Stimulated activated CD4-positive, alpha-beta T cell treated with anti-CD3 and anti-CD28 coated beads, Interleukin-15, amount 100 ng/mL, for 24 hours (primary cell): ENCODE data around the gene WBP11.
"Not testable (repeated sequence)": the region's sequence is repeated elsewhere in the genome, so short reads cannot be mapped to it uniquely, and the experiment has no call there.

ENCODE experiments used
- DNase-seq: peaks from one replicate; pipeline ENCODE4 v3.0.0-alpha.2; 2020

WBP11 gene

DNA sequence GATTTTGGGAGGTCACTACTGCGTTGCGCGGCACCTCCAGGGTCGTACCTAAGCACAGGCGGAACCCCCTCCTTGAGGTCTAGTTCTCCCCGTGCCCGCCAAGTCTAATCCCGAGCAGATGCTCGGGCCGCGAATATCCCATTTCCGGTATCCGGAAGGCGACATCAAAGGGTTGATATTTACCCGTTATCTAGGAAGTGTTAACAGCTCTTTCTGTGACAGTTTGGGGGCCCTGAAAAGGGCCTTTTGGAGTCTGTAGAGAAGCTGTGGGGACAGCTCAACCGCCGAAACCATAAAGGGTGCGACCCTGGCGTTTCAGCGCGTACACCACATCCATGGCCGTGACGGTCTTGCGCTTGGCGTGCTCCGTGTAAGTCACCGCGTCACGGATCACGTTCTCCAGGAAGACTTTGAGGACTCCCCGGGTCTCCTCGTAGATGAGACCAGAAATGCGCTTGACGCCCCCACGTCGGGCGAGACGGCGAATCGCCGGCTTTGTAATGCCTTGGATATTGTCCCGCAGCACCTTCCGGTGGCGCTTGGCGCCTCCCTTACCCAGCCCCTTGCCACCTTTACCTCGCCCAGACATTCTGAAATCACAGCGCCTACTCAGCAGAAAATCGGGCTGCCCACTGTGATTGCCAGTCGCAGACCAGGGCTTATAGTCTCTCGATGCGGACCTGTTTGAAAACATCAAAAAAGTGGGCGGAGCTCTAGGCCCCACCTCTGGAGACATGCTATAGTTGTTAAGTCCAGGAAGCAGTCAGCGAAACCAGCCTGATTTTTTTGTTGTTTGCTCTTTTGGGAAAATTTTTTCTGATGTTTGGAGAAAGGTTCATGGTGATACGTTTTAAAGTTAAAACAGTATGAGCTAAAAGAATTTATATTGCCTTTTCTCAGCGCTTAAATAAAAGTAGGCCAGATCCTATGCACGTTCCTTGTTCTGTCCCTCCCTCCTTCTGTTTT, 32.5 kb downstream of the WBP11 start:
- peak; percentile 93 for DNase-seq

DNA sequence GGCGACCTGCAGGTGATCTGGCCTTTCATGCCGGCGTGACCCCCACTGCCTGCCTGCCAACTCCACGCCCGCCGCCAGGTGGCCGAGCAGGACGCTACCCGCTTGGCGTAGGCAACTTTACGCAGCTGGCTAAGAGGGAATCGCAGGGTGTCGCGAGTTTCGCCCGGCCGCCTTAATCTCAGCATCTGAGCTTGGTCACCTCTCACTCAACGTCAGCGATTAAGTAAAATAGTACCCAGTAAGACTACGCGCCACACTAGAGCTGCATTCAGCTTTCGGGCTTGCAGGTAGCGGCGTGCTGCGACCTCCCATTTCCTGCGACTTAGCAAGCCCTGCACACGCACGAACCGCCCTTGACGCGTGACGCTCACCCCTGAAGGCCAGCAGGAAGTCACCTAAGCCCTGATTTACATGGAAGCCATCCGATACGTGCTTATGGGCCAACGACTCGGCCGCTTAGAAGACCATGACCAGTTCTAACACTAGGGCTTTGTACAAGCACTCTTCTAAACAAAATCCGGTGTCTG, 33.2 kb downstream of the WBP11 start:
- peak; percentile 92 for DNase-seq

- DNase-seq = peak; percentile 56
Observed at GRCh38 chr12:14769466-14769968, 33.8 kb downstream of the WBP11 start.

- DNase-seq = peak; percentile 57
Observed at GRCh38 chr12:14768823-14769405, 34.4 kb downstream of the WBP11 start.

DNA sequence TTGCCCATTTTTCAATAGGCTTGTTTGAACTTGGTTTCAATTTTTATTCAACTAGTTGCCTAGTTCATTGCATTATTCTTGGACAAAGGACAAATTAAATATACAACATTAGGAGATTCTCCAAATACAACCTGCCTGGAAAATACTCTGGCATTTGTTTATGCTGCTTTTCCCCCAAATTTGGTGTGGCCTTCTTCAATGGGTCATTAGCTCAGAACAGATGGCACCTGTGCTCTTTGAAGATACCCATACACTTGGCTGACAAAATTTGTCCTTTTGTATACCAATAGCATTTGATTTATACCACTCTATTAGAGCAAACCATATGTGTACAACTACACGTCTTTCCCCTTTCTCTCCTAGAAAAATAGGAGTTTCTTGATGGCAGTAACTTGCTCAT, 35.7 kb downstream of the WBP11 start:
- DNase-seq = no peak

DNA sequence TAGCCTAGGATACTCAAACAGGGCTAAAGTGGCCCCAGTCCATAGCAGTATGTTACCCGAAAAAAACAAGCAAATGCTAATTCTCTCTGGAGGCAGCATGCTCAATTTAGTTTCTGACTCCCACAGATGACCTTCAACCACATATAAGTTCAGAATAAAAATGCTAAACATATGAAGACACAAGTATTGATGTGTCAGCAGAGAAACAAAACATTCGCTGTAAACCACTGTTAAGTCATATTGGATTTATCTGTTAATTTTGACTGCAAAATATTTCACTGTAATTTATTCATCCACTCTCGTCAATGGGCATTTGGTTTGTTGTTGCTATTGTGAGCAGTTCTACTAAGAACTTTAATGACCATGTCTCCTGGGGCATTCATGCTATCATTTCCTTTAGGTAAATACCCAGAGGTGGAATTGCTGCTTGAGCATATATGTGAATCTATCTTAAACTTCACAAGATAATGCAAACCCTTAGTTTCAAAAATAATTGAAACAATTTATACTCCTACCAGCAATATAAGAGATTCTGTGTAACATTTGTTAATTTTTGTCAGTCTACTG, 36.5 kb downstream of the WBP11 start:
- DNase-seq = no peak

DNA sequence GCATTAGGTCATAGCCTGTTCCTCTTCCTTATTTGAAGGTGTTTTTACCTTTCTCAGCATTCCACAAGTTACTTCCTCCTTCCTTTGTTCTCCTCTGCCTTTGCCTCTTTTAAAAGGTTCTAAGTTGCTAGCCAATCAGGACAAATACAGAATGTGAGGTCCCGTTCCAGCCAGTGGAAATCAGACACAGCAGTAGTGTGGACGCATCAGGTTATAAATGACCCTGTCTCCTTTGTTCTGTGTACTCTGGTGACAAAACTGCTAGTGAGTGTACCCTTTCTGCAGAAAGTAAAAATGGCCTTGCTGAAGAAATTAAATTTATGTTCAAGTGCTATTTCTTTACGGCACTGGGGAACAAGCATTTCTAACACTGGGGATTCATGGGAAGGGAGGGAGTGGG, 37.3 kb downstream of the WBP11 start:
- DNase-seq = not testable (repeated sequence)

- DNase-seq = no peak
Observed at GRCh38 chr12:14765398-14765797, 37.9 kb downstream of the WBP11 start.

GRCh38 chr12:14759711-14760280, 43.5 kb downstream of the WBP11 start:
- not testable (repeated sequence) for DNase-seq

- DNase-seq = no peak
Observed at GRCh38 chr12:14756334-14757143, 46.7 kb downstream of the WBP11 start.

GRCh38 chr12:14751986-14752385, 51.3 kb downstream of the WBP11 start:
- DNase-seq = no peak

GRCh38 chr12:14743061-14743460, 60.2 kb downstream of the WBP11 start:
- DNase-seq = no peak

DNA sequence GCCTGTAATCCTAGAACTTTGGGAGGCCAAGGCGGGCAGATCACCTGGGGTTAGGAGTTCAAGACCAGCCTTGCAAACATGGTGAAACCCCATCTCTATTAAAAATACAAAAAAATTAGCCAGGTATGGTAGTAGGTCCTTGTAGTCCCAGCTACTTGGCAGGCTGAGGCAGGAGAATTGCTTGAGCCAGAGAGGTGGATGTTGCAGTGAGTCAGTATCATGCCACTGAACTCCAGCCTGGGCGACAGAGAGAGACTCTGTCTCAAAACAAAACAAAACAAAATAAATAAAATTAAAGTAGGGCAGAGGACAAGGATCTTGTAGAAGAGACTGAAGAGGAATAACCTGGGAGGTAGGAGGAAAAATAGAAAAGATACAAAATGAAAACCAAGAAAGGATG, 61.3 kb downstream of the WBP11 start:
- DNase-seq = no peak

- DNase-seq = no peak
Observed at GRCh38 chr12:14741153-14741552, 62.1 kb downstream of the WBP11 start.

DNA sequence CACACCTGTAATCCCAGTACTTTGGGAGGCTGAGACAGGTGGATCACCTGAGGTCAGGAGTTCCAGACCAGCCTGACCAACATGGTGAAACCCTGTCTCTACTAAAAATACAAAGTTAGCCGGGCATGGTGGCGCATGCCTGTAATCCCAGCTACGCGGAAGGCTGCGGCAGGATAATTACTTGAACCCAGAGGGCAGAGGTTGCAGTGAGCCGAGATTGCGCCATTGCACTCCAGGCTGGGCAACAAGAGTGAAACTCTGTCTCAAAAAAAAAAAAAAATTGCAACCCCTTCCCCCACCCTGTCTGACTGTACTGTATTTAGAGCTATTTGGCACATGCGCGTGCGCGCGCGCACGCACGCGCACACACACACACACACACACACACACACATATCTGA, 66.8 kb downstream of the WBP11 start:
- DNase-seq = not testable (repeated sequence)
